PC-3 (cell line): ENCODE results near the gene GNB5.

Source experiments
- EZH2 ChIP-seq: fragments of 300-600 bp; sonication (generic); IDR thresholded peaks from one replicate; pipeline ENCODE4 v1.6.1; 2017; ENCODE audit warnings: antibody characterized with exemption, mild to moderate bottlenecking, low read length; ENCODE audit not compliant: unreplicated experiment
- EZH2phosphoT487 ChIP-seq: fragments of 300-600 bp; sonication (generic); IDR thresholded peaks from 2 replicates; pipeline ENCODE4 v1.6.1; 2018; ENCODE audit warnings: mild to moderate bottlenecking, antibody characterized with exemption, low read length, borderline replicate concordance
- TF ChIP-seq, protein P1 (sequence below): fragments of 300-600 bp; sonication (generic); conservative IDR thresholded peaks from 2 replicates; pipeline ENCODE4 v1.5.1; 2017; ENCODE audit warnings: antibody characterized with exemption, low read depth, mild to moderate bottlenecking, low read length

DNA sequence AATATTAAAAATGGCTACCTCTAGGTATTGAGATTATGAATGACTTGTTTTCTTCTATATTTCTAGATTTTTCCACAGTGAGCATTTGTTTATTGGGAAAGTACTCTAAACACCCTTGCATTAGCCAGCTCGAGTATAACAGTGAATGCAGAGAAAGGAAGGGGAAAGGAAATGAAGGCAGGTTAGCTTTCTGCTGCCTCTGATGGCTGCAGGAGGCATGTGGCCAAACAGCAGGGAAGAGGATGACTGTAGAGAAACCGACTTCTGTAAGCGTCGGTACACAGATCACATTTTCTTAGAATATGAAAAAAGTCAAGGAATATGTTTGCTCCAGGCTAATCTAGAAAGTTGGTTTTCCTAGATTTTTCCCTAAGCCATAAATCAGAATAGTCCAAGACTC is 19.8 kb downstream of the GNB5 start:
- TF ChIP-seq, protein P1, sequence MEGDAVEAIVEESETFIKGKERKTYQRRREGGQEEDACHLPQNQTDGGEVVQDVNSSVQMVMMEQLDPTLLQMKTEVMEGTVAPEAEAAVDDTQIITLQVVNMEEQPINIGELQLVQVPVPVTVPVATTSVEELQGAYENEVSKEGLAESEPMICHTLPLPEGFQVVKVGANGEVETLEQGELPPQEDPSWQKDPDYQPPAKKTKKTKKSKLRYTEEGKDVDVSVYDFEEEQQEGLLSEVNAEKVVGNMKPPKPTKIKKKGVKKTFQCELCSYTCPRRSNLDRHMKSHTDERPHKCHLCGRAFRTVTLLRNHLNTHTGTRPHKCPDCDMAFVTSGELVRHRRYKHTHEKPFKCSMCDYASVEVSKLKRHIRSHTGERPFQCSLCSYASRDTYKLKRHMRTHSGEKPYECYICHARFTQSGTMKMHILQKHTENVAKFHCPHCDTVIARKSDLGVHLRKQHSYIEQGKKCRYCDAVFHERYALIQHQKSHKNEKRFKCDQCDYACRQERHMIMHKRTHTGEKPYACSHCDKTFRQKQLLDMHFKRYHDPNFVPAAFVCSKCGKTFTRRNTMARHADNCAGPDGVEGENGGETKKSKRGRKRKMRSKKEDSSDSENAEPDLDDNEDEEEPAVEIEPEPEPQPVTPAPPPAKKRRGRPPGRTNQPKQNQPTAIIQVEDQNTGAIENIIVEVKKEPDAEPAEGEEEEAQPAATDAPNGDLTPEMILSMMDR, result no peak
- TF ChIP-seq EZH2 (no peak), EZH2phosphoT487 (no peak)
